ENCODE measurements around the gene VCY1B.
"Not testable (repeated sequence)": the region's sequence is repeated elsewhere in the genome, so short reads cannot be mapped to it uniquely, and the experiment has no call there.

The VCY1B gene

DNA sequence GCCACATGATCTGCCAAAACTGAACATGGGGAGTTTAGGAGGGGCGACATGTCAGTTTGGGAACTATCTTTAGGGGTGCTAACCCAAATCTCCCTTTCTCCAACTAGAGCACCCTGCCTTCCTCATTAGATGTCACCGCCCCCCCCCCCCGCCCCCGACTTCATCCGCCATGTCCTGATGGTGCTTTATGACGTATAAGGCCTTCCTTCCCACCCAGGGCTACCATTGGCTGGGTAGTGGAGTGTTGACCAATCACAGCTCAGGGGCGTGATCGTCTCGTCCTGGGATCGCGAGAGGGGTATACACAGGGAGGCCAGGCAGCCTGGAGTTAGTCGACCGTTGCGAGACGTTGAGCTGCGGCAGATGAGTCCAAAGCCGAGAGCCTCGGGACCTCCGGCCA is at the start of gene VCY1B:
Gene VCY1B, plus strand, starts transcription at position 301 of the 400 bp plus-strand sequence. Its CDS starts 63 bp downstream, at position 364.
- not testable (repeated sequence) for DNase-seq (ENCODE audit: low read depth in 2 of 2)

DNA sequence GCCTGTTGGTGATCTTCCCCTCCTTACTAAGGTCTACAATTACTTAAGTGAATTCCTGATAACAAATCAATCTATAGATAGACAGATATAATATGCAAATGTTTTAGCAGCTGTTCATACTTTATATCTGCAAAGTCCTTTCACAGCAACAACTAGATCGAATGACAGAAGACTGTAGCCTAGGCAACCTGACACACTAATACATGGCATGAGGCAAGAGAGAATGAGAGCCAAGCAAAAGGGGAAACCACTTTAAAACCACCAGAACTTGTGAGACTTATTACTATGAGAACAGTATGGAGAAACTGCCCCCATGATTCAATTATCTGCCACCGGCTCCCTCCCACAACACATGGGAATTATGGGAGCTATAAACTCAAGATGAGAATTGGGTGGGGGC is 44.1 kb upstream of the VCY1B start:
- DNase-seq (ENCODE audit: low read depth in 2 of 2) = not testable (repeated sequence)

DNA sequence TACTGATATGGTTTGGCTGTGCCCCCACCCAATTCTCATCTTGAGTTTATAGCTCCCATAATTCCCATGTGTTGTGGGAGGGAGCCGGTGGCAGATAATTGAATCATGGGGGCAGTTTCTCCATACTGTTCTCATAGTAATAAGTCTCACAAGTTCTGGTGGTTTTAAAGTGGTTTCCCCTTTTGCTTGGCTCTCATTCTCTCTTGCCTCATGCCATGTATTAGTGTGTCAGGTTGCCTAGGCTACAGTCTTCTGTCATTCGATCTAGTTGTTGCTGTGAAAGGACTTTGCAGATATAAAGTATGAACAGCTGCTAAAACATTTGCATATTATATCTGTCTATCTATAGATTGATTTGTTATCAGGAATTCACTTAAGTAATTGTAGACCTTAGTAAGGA is 25.6 kb upstream of the VCY1B start:
- DNase-seq (ENCODE audit: low read depth in 2 of 2) = not testable (repeated sequence)

DNA sequence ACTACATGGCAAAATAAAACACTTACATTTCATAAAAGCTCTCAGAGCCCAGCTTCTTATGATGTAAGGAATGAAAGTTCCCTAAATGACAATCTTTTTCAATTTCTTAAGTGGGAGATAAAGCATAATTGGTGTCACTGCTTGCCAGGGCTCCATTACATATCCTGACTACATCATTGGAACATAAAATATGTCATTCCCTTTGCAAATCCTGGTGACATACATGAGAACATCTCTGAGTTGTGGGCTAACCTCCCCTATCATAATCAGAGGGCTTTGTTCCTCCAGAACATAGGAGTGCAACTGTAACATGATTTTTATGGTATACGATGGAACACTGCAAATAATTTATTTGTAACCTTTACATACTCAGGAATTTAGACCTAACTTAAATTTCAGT is 29.9 kb downstream of the VCY1B start:
- DNase-seq (ENCODE audit: low read depth in 2 of 2) = no peak

Data from stimulated activated CD4-positive, alpha-beta T cell treated with anti-CD3 and anti-CD28 coated beads, Interleukin-1b, Interleukin-23, amount 100 ng/mL, for 4 hours (primary cell).